Right lobe of liver (tissue), 6 donors: Measurements from ENCODE around the gene MRPL40. TPM values are rescaled to one million over a fixed set of nuclear protein-coding genes. Genes with fewer than 3 reads are reported as not detected.

ENCODE experiments used
- ATAC-seq, 4 donors: fragments of 200-7000 bp; cut with Tn5 transposase; one replicate each; pipeline ENCODE4 v1.9.1; 2020; ENCODE audit warnings: mild to moderate bottlenecking in 4 of 4, moderate library complexity in 4 of 4
- DNase-seq, 3 donors: peaks; one replicate each; pipeline ENCODE4 v3.0.0-alpha.2; 2020
- H3K27ac ChIP-seq, 3 donors: fragments of 200-600 bp; one replicate each; pipeline ENCODE4 v1.8.0; 2022
- H3K27me3 ChIP-seq, 2 donors: fragments of 200-600 bp; one replicate each; pipeline ENCODE4 v1.8.0; 2022
- H3K36me3 ChIP-seq, 4 donors: fragments of 200-600 bp; sonication (generic) in 1 of 4; one replicate each; pipeline versions ENCODE4 v1.5.1 to v1.8.0; 2017 to 2022; ENCODE audit warnings: control low read depth in 1 of 4
- H3K4me1 ChIP-seq, 4 donors: fragments of 200-600 bp; sonication (generic) in 1 of 4; one replicate each; pipeline versions ENCODE4 v1.5.1 to v1.8.0; 2017 to 2022; ENCODE audit warnings: control low read depth in 1 of 4
- H3K4me3 ChIP-seq, 3 donors: fragments of 200-600 bp; one replicate each; pipeline ENCODE4 v1.8.0; 2022
- H3K9me3 ChIP-seq, 4 donors: fragments of 200-600 bp; sonication (generic) in 1 of 4; one replicate each; pipeline versions ENCODE4 v1.5.1 to v1.8.0; 2017 to 2022; ENCODE audit warnings: control low read depth in 1 of 4
- POLR2A ChIP-seq: fragments of 450-650 bp; IDR thresholded peaks from one replicate; pipeline ENCODE4 v1.6.1; 2017; ENCODE audit warnings: antibody characterized with exemption, mild to moderate bottlenecking
- WGBS: methylation state at CpG from one replicate; pipeline ENCODE4 v1.1.6; 2018; ENCODE audit warnings: low coverage, low lambda C conversion rate; ENCODE audit not compliant: insufficient coverage; ENCODE audit errors: missing lambda C conversion rate; 5-methylcytosine and 5-hydroxymethylcytosine counted together
- intact Hi-C, 2 donors: fragments of 100-400 bp; cut with DNase I; formaldehyde crosslinking; loops; one replicate each; pipeline versions ENCODE4 v1.11.2 to v1.14.1; 2022
- total RNA-seq, 6 experiments: library from RNA; depleted of rRNA in 2 of 6; stranded (reverse); fragments of >200 nt in 2 of 6; fragmentation: NEBNext Ultra II Directional in 3 of 6; extraction: Animal tissue kit (Norgen Biotek cat#: 25700) in 3 of 6; gene quantifications; one replicate each; pipeline versions ENCODE4 v1.1.0 to v1.2.4, GENCODE V29; 2016 to 2023
- TF ChIP-seq, protein P1 (sequence below), 4 donors: fragments of 200-600 bp in 3 of 4; fragments of 450-650 bp in 1 of 4; IDR thresholded peaks; one replicate each; pipeline versions ENCODE4 v1.5.1 to v1.8.0; 2016 to 2022; ENCODE audit warnings: antibody characterized with exemption in 4 of 4, mild to moderate bottlenecking in 2 of 4
- donor health status: DM: no; HTN: yes; CAD: no.
- donor health status: DM: no; HTN: no; CAD: no.
- donor health status: DM: no; HTN: no; CAD: no.
- donor health status: DM: no; HTN: yes; CAD: no.
- donor health status: DM: no; HTN: yes; CAD: no.

The MRPL40 gene
- total RNA-seq, 6 experiments from 2014 or later: 23.6 to 38.8 (median 27.8) TPM

DNA sequence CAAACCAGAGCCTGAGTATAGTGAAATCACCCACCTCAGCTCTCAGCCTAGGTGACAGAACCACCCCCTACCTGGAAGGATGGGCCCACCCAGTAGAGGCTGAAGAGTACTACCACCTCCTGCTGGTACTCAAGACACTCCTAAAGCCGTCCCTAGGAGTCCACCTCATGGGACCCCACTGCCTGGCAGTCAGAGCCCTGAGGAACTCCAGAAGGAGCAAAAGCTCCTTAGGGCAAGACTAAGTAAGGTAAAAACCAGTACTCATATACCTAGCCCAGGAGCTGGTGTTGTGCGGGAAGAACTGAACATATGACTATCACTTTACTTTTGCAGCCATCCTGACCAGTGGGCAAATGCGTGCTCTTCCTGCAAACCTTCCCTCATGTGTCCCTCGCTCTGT, 37.1 kb upstream of the MRPL40 start:
- TF ChIP-seq, protein P1, sequence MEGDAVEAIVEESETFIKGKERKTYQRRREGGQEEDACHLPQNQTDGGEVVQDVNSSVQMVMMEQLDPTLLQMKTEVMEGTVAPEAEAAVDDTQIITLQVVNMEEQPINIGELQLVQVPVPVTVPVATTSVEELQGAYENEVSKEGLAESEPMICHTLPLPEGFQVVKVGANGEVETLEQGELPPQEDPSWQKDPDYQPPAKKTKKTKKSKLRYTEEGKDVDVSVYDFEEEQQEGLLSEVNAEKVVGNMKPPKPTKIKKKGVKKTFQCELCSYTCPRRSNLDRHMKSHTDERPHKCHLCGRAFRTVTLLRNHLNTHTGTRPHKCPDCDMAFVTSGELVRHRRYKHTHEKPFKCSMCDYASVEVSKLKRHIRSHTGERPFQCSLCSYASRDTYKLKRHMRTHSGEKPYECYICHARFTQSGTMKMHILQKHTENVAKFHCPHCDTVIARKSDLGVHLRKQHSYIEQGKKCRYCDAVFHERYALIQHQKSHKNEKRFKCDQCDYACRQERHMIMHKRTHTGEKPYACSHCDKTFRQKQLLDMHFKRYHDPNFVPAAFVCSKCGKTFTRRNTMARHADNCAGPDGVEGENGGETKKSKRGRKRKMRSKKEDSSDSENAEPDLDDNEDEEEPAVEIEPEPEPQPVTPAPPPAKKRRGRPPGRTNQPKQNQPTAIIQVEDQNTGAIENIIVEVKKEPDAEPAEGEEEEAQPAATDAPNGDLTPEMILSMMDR (IDR thresholded peaks at IDR 0.05): no peak
- TF ChIP-seq POLR2A: no peak
- intact Hi-C loops: no loop called here
- Histone ChIP-seq H3K9me3 (no peaks in the 10 kb centered on the region), H3K27me3 (no peaks in the 10 kb centered on the region), H3K4me1 (no peaks in the 10 kb centered on the region), H3K27ac (no peak overlapping the region), H3K4me3 (no peak overlapping the region), H3K36me3 (peaks cover 0 to 89% (median 25%) of the 10 kb centered on the region in 4 donors)
- DNase-seq (peak in 1 of 3 donors; percentile 17), ATAC-seq (no peak)
- 100% methylated on average over 3 of the region's 4 CpGs for WGBS

DNA sequence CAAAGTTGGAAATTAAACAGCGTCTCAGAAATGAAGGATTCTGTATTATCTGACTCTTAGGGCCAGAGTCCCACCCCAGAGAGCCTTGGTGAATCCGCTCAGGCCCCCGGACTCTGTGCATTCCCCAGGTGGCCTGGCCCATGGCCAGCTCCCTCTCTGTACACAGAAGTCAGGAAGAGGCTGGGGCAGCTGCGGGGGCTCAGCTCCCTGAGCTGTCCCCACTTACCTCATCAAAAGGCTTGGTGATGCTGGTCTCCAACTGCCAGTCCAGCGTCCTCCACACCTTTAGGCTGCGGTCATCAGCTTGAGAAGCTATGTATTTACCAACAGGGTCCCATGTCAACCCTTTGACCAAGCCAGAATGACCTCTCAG, 35.8 kb upstream of the MRPL40 start:
- Histone ChIP-seq H3K36me3 (peaks cover 0 to 92% (median 27%) of the 10 kb centered on the region in 4 donors), H3K27me3 (no peaks in the 10 kb centered on the region), H3K9me3 (no peaks in the 10 kb centered on the region), H3K4me1 (no peaks in the 10 kb centered on the region), H3K4me3 (no peak overlapping the region), H3K27ac (no peak overlapping the region)
- TF ChIP-seq POLR2A: no peak
- TF ChIP-seq, protein P1 (IDR thresholded peaks at IDR 0.05): no peak
- WGBS: 100% methylated on average over 1 of the region's 6 CpGs
- intact Hi-C loops: no loop called here
- no peak for ATAC-seq
- peak in 1 of 3 donors; percentile 37 for DNase-seq

DNA sequence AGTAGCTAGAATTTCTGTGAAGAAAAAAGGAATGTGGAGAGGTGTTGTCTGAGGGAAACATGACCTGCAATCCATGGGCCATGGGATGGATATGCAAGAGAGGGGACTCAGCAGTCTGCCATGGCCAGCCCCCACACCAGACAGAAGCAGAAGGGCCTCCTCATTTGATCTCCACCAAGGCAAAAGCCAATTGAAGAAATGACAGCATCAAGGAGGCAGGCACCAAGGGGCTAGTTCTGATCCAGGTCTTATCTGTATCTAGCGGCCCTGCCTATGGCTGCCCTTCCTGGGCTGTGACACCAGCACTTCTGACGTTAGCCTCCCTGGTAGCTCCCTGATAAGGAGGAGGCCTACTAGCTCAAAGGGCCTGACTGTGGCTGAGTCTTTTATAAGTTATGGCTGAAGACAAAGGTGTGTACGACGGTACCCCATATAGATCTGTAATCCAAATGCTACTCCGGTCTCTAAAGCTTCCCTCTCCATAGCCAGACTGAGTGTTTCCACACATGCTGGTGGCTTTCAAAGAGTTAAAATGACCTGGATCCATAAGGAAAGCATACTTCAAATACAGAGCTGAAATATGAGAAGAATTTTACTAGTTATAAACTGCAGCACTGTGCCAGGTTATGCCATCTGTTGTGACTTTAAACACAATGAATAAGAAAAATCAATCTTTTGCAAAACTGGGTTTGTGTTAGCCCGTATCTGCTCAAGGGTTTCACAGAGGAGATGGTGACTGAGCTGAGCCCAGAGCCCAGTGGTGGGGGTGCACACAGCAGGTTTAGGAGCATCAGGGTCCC, 35.2 kb upstream of the MRPL40 start:
- intact Hi-C loops: no loop called here
- no peaks in the 10 kb centered on the region for H3K27me3 ChIP-seq
- no peaks in the 10 kb centered on the region for H3K9me3 ChIP-seq
- H3K4me1 ChIP-seq: no peaks in the 10 kb centered on the region
- ATAC-seq (peak in 1 of 4 donors; percentile 29), DNase-seq (peak in 1 of 3 donors; percentile 23)
- peaks cover 0 to 86% (median 26%) of the 10 kb centered on the region in 4 donors for H3K36me3 ChIP-seq
- WGBS: 76% methylated on average over 4 of the region's 6 CpGs
- no peak overlapping the region for H3K27ac ChIP-seq
- H3K4me3 ChIP-seq: no peak overlapping the region
- TF ChIP-seq POLR2A: no peak
- TF ChIP-seq, protein P1 (IDR thresholded peaks at IDR 0.05): no peak

DNA sequence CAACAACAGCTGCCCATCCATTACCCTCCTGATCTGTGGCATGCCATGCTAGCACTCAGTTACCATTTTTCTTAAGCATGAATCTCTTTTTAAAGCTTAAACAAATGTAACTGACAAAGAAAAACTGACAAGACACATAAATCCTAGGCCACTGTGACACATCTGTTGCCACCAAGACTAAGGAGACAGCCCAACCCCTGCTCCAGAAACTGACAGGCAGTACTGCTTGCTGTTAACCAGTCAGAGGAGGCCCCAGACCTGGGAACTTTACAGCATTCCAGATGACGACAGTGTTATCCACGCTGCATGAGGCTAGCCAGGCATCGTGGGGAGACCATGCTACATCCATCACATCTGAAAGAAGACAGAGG, 34.6 kb upstream of the MRPL40 start:
- intact Hi-C loops: no loop called here
- H3K4me3 ChIP-seq: no peak overlapping the region
- H3K27me3 ChIP-seq: no peaks in the 10 kb centered on the region
- H3K4me1 ChIP-seq: no peaks in the 10 kb centered on the region
- DNase-seq (peak in 1 of 3 donors; percentile 8), ATAC-seq (no peak)
- H3K9me3 ChIP-seq: no peaks in the 10 kb centered on the region
- peaks cover 0 to 80% (median 22%) of the 10 kb centered on the region in 4 donors for H3K36me3 ChIP-seq
- no peak overlapping the region for H3K27ac ChIP-seq
- TF ChIP-seq POLR2A: no peak
- TF ChIP-seq, protein P1 (IDR thresholded peaks at IDR 0.05): no peak
- 60% methylated on average over 1 of the region's 3 CpGs for WGBS
